ENCODE measurements around the gene CAVIN2. TPM values are rescaled to one million over a fixed set of nuclear protein-coding genes. Genes with fewer than 3 reads are reported as not detected.

The CAVIN2 gene
- polyA plus RNA-seq, 1 experiment: 3.5 TPM

GRCh38 chr2:191839918-191840804 is 6.7 kb downstream of the CAVIN2 start:
- Histone ChIP-seq H3K4me3 (ENCODE audit: low read depth, low read length) (no peak overlapping the region), H3K36me3 (ENCODE audit: control insufficient read depth, insufficient read depth, low read length) (no peaks in the 10 kb centered on the region), H3K27me3 (ENCODE audit: control insufficient read depth, insufficient read depth, low read length) (no peaks in the 10 kb centered on the region)
- no peak for DNase-seq (ENCODE audit: low read depth)
- no peak for TF ChIP-seq CTCF (IDR thresholded peaks at IDR 0.05; ENCODE audit: insufficient read depth, low read depth, low read length)
- ChIA-PET POLR2A (interaction anchor here (0.6 kb wide), 1 partner anchor 281 kb away, joined by 3 read pairs; no protein-coding TSS in a partner anchor), CTCF (interaction anchor here (0.7 to 2.8 kb wide), 5 partner anchors 10 to 322 kb away, joined by 3 to 15 read pairs (median 4); no protein-coding TSS in a partner anchor)

- ChIA-PET POLR2A (no interaction called here), CTCF (interaction anchor here (1.5 to 2.8 kb wide), 2 partner anchors 23 to 27 kb away, joined by 3 to 15 read pairs; no protein-coding TSS in a partner anchor)
- no peaks in the 10 kb centered on the region for H3K27me3 ChIP-seq (ENCODE audit: control insufficient read depth, insufficient read depth, low read length)
- DNase-seq (ENCODE audit: low read depth): no peak
- no peaks in the 10 kb centered on the region for H3K36me3 ChIP-seq (ENCODE audit: control insufficient read depth, insufficient read depth, low read length)
- no peak for TF ChIP-seq CTCF (IDR thresholded peaks at IDR 0.05; ENCODE audit: insufficient read depth, low read depth, low read length)
- no peak overlapping the region for H3K4me3 ChIP-seq (ENCODE audit: low read depth, low read length)
Measured at GRCh38 chr2:191838526-191838925, 8.4 kb downstream of the CAVIN2 start.

- ChIA-PET CTCF (no interaction called here), POLR2A (no interaction called here)
- H3K4me3 ChIP-seq (ENCODE audit: low read depth, low read length): no peak overlapping the region
- no peaks in the 10 kb centered on the region for H3K27me3 ChIP-seq (ENCODE audit: control insufficient read depth, insufficient read depth, low read length)
- no peak for TF ChIP-seq CTCF (IDR thresholded peaks at IDR 0.05; ENCODE audit: insufficient read depth, low read depth, low read length)
- H3K36me3 ChIP-seq (ENCODE audit: control insufficient read depth, insufficient read depth, low read length): no peaks in the 10 kb centered on the region
- DNase-seq (ENCODE audit: low read depth): no peak
Measured at GRCh38 chr2:191836853-191837769, 9.8 kb downstream of the CAVIN2 start.

DNA sequence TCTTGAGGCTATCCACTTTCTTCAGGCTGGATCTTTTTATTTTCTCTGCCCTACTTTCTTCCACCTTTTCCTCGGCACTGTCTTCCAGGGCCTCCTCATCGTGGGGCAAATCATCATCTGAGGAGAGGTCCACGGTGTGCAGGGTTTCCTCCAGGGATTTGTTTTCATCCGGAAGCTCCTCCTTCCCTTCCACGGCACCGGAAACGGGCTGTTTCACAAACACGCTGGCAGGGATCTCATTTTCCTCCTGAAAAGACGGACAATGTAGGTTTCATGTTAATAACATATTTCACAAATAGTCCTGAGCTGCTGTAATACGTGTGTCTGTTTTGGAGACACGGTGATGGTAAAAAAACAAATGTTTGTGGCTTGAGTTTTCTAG is 10.4 kb downstream of the CAVIN2 start:
- H3K4me3 ChIP-seq (ENCODE audit: low read depth, low read length): no peak overlapping the region
- POLR2A ChIA-PET: no interaction called here
- CTCF ChIA-PET: no interaction called here

More for the DNA sequence above, 10.4 kb downstream of the CAVIN2 start:
- DNase-seq (ENCODE audit: low read depth): no peak
- Histone ChIP-seq H3K27me3 (ENCODE audit: control insufficient read depth, insufficient read depth, low read length) (no peaks in the 10 kb centered on the region), H3K36me3 (ENCODE audit: control insufficient read depth, insufficient read depth, low read length) (no peaks in the 10 kb centered on the region)
- TF ChIP-seq CTCF (IDR thresholded peaks at IDR 0.05; ENCODE audit: insufficient read depth, low read depth, low read length): no peak

All from BJ (cell line).